Natural killer cell (primary cell): ENCODE measurements around the gene ZBTB46. TPM values are rescaled to one million over a fixed set of nuclear protein-coding genes. Genes with fewer than 3 reads are reported as not detected.

Source experiments
- ATAC-seq, 3 donors: fragments of 150-1000 bp in 2 of 3; fragments of 200-7000 bp in 1 of 3; cut with Tn5 transposase; 1 replicate in 1 of 3; 2 replicates in 2 of 3; pipeline ENCODE4 v1.10.0; 2021; ENCODE audit warnings: mild to moderate bottlenecking in 2 of 3, moderate library complexity in 2 of 3
- DNase-seq, 2 donors: peaks; one replicate each; pipeline versions ENCODE4 v3.0.0 to v3.0.0-alpha.2; 2013 to 2021; ENCODE audit warnings: mixed read lengths in 1 of 2
- H3K27ac ChIP-seq: one replicate; pipeline ENCODE4 v1.5.1; 2013; ENCODE audit warnings: mild to moderate bottlenecking, low read length
- H3K27me3 ChIP-seq: one replicate; pipeline ENCODE4 v1.6.1; 2013; ENCODE audit warnings: low read length; ENCODE audit not compliant: control insufficient read depth, insufficient read depth
- H3K36me3 ChIP-seq: one replicate; pipeline ENCODE4 v1.6.1; 2013; ENCODE audit warnings: low read length; ENCODE audit not compliant: control insufficient read depth, insufficient read depth
- H3K4me1 ChIP-seq: one replicate; pipeline ENCODE4 v1.6.1; 2013; ENCODE audit warnings: low read length; ENCODE audit not compliant: control insufficient read depth, insufficient read depth
- H3K4me3 ChIP-seq: one replicate; pipeline ENCODE4 v1.5.1; 2013; ENCODE audit warnings: low read length
- H3K9me3 ChIP-seq: one replicate; pipeline ENCODE4 v1.6.1; 2013; ENCODE audit warnings: low read length; ENCODE audit not compliant: control insufficient read depth, insufficient read depth
- H3K27ac Mint-ChIP-seq, 2 donors: one replicate each; pipeline ENCODE4 v1.8.0; 2022; ENCODE audit warnings: mild to moderate bottlenecking in 2 of 2, mixed read lengths in 2 of 2, moderate library complexity in 1 of 2
- H3K27me3 Mint-ChIP-seq, 2 donors: one replicate each; pipeline ENCODE4 v1.8.0; 2022; ENCODE audit warnings: low read depth in 2 of 2, mixed read lengths in 2 of 2
- H3K36me3 Mint-ChIP-seq: one replicate; pipeline ENCODE4 v1.8.0; 2022; ENCODE audit warnings: mixed read lengths
- H3K4me1 Mint-ChIP-seq, 2 donors: one replicate each; pipeline ENCODE4 v1.8.0; 2022; ENCODE audit warnings: mixed read lengths in 2 of 2
- H3K4me3 Mint-ChIP-seq: one replicate; pipeline ENCODE4 v1.8.0; 2022; ENCODE audit warnings: mild to moderate bottlenecking, moderate library complexity, mixed read lengths
- H3K9me3 Mint-ChIP-seq, 2 donors: one replicate each; pipeline ENCODE4 v1.8.0; 2022; ENCODE audit warnings: mixed read lengths in 2 of 2
- WGBS: methylation state at CpG from one replicate; pipeline ENCODE4 v1.1.7; 2013; ENCODE audit warnings: missing lambda C conversion rate; ENCODE audit not compliant: insufficient coverage; 5-methylcytosine and 5-hydroxymethylcytosine counted together
- intact Hi-C: fragments of 100-400 bp; cut with micrococcal nuclease; formaldehyde crosslinking; loops from one replicate; pipeline ENCODE4 v1.14.2; 2022
- total RNA-seq, 4 donors: library from RNA; stranded (reverse); fragments of 120-200 nt in 1 of 4; gene quantifications; one replicate each; pipeline versions ENCODE4 v1.2.3 to v1.2.4, GENCODE V29; 2013 to 2022
- TF ChIP-seq, protein P1 (sequence below): fragments of 200-600 bp; IDR thresholded peaks from one replicate; pipeline ENCODE4 v1.8.0; 2022; ENCODE audit warnings: antibody characterized with exemption

The ZBTB46 gene
- total RNA-seq, 3 donors from 2014 or later (not counting 1 experiment from before 2014, with no cell fraction given), result 1.1 TPM

DNA sequence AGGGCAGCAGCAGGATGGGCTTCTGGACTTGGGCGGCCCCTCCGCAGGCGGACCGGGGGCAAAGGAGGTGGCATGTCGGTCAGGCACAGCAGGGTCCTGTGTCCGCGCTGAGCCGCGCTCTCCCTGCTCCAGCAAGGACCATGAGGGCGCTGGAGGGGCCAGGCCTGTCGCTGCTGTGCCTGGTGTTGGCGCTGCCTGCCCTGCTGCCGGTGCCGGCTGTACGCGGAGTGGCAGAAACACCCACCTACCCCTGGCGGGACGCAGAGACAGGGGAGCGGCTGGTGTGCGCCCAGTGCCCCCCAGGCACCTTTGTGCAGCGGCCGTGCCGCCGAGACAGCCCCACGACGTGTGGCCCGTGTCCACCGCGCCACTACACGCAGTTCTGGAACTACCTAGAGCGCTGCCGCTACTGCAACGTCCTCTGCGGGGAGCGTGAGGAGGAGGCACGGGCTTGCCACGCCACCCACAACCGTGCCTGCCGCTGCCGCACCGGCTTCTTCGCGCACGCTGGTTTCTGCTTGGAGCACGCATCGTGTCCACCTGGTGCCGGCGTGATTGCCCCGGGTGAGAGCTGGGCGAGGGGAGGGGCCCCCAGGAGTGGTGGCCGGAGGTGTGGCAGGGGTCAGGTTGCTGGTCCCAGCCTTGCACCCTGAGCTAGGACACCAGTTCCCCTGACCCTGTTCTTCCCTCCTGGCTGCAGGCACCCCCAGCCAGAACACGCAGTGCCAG, 134.3 kb downstream of the ZBTB46 start, which contains the start of gene TNFRSF6B:
TSS of gene TNFRSF6B (plus strand) at position 25 of the 729 bp plus-strand sequence. CDS start at position 141, 116 bp downstream.
- peaks cover 5% of the 10 kb centered on the region for H3K36me3 ChIP-seq

GRCh38 chr20:63696306-63696627, 134.8 kb downstream of the ZBTB46 start:
- Mint-ChIP-seq H3K4me3 (no peak overlapping the region), H3K36me3 (no peaks in the 10 kb centered on the region), H3K27me3 (no peaks in the 10 kb centered on the region), H3K9me3 (no peaks in the 10 kb centered on the region), H3K4me1 (peaks cover 0 to 27% of the 10 kb centered on the region in 2 donors), H3K27ac (no peak overlapping the region)
- Histone ChIP-seq H3K4me1 (peaks cover 36% of the 10 kb centered on the region), H3K27me3 (no peaks in the 10 kb centered on the region), H3K36me3 (peaks cover 5% of the 10 kb centered on the region), H3K9me3 (no peaks in the 10 kb centered on the region), H3K4me3 (no peak overlapping the region), H3K27ac (no peak overlapping the region)
- WGBS, result 5% methylated on average over 6 of the region's 6 CpGs
- peak; percentile 39 to 57 (median 52) for ATAC-seq
- DNase-seq, result peak in 1 of 2 donors; percentile 59
- TF ChIP-seq, protein P1, sequence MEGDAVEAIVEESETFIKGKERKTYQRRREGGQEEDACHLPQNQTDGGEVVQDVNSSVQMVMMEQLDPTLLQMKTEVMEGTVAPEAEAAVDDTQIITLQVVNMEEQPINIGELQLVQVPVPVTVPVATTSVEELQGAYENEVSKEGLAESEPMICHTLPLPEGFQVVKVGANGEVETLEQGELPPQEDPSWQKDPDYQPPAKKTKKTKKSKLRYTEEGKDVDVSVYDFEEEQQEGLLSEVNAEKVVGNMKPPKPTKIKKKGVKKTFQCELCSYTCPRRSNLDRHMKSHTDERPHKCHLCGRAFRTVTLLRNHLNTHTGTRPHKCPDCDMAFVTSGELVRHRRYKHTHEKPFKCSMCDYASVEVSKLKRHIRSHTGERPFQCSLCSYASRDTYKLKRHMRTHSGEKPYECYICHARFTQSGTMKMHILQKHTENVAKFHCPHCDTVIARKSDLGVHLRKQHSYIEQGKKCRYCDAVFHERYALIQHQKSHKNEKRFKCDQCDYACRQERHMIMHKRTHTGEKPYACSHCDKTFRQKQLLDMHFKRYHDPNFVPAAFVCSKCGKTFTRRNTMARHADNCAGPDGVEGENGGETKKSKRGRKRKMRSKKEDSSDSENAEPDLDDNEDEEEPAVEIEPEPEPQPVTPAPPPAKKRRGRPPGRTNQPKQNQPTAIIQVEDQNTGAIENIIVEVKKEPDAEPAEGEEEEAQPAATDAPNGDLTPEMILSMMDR, result no peak
- intact Hi-C loops, result no loop called here

More for the DNA sequence above, 134.3 kb downstream of the ZBTB46 start, which contains the start of gene TNFRSF6B:
- Mint-ChIP-seq H3K36me3 (no peaks in the 10 kb centered on the region), H3K9me3 (no peaks in the 10 kb centered on the region), H3K4me1 (peaks cover 0 to 27% of the 10 kb centered on the region in 2 donors), H3K4me3 (peak within 1 kb of the TSS; percentile 35), H3K27me3 (no peaks in the 10 kb centered on the region), H3K27ac (no peak within 1 kb of the TSS)
- Histone ChIP-seq H3K4me1 (peaks cover 41% of the 10 kb centered on the region), H3K27me3 (no peaks in the 10 kb centered on the region), H3K4me3 (no peak within 1 kb of the TSS), H3K9me3 (no peaks in the 10 kb centered on the region), H3K27ac (no peak within 1 kb of the TSS)
- ATAC-seq (peak; percentile 14 to 40 (median 28)), DNase-seq (peak in 1 of 2 donors; percentile 43)
- intact Hi-C loops, result no loop called here
- TF ChIP-seq, protein P1, result no peak
- WGBS, result 7% methylated on average over 52 of the region's 52 CpGs

DNA sequence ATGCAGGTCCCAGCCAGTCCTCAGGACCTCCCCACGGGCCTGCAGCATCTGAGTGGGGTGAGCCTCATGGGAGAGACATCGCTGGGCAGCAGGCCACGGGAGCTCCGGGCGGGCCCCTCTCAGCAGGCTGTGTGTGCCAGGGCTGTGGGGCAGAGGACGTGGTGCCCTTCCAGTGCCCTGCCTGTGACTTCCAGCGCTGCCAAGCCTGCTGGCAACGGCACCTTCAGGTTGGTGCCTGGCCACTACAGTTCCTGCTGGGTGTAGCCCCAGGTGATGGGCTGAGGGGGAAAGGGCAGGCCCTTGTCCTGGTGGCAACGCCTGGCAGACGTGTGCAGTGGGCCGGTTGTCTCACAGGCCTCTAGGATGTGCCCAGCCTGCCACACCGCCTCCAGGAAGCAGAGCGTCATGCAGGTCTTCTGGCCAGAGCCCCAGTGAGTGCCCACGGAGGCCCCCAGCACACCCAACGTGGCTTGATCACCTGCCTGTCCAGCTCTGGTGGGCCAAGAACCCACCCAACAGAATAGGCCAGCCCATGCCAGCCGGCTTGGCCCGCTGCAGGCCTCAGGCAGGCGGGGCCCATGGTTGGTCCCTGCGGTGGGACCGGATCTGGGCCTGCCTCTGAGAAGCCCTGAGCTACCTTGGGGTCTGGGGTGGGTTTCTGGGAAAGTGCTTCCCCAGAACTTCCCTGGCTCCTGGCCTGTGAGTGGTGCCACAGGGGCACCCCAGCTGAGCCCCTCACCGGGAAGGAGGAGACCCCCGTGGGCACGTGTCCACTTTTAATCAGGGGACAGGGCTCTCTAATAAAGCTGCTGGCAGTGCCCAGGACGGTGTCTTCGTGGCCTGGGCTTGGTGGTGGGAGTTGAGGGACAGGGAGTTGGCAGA, 135.4 kb downstream of the ZBTB46 start:
- TF ChIP-seq, protein P1, result no peak
- Mint-ChIP-seq H3K27me3 (no peaks in the 10 kb centered on the region), H3K4me3 (no peak overlapping the region), H3K36me3 (no peaks in the 10 kb centered on the region), H3K27ac (no peak overlapping the region), H3K9me3 (no peaks in the 10 kb centered on the region), H3K4me1 (peaks cover 0 to 27% of the 10 kb centered on the region in 2 donors)
- peaks cover 5% of the 10 kb centered on the region for H3K36me3 ChIP-seq
- H3K27ac ChIP-seq, result no peak overlapping the region
- no peaks in the 10 kb centered on the region for H3K27me3 ChIP-seq
- intact Hi-C loops, result no loop called here
- DNase-seq (no peak), ATAC-seq (no peak)
- H3K4me1 ChIP-seq, result peaks cover 34% of the 10 kb centered on the region
- 84% methylated on average over 25 of the region's 25 CpGs for WGBS
- no peak overlapping the region for H3K4me3 ChIP-seq
- H3K9me3 ChIP-seq, result no peaks in the 10 kb centered on the region
